HEK293 (cell line): Measurements from ENCODE around the gene LDLRAD4.

ENCODE experiments used
- CTCF ChIA-PET: fragments of 350-600 bp; formaldehyde crosslinking; extraction: SDS; loops from one replicate; lab custom pipeline; 2021; ENCODE audit warnings: antibody characterized with exemption; lab: Yijun Ruan, JAX
- POLR2A ChIA-PET: fragments of 300-600 bp; formaldehyde crosslinking; extraction: SDS; loops from one replicate; lab custom pipeline; 2020; ENCODE audit warnings: antibody characterized with exemption, inconsistent platforms; lab: Yijun Ruan, JAX
- H3K27ac ChIP-seq: fragments of 200-500 bp; sonication (Bioruptor generic); 2 replicates; pipeline ENCODE4 v1.5.1; 2014; ENCODE audit warnings: low read depth, low read length, control low read depth, inconsistent platforms; ENCODE audit errors: extremely low read depth
- H3K36me3 ChIP-seq, 2 experiments: fragments of 200-500 bp in 1 of 2; sonication (Bioruptor generic) in 1 of 2; 1 replicate in 1 of 2; 2 replicates in 1 of 2; pipeline ENCODE4 v1.5.1; 2014 to 2017; ENCODE audit warnings: inconsistent platforms in 2 of 2, low read length in 2 of 2; ENCODE audit not compliant: control insufficient read depth in 2 of 2, insufficient read depth in 1 of 2
- H3K4me1 ChIP-seq: fragments of 200-500 bp; sonication (Bioruptor generic); 2 replicates; pipeline ENCODE4 v1.5.1; 2014; ENCODE audit warnings: mild to moderate bottlenecking, low read length, inconsistent platforms; ENCODE audit not compliant: control insufficient read depth, insufficient read depth
- H3K4me3 ChIP-seq: 2 replicates; pipeline ENCODE4 v1.5.1; 2011; ENCODE audit warnings: low read depth, mild to moderate bottlenecking, control low read depth, low read length, moderate library complexity
- H3K9me3 ChIP-seq: fragments of 200-500 bp; sonication (Bioruptor generic); 2 replicates; pipeline ENCODE4 v1.5.1; 2014; ENCODE audit warnings: low read depth, low read length, inconsistent platforms; ENCODE audit not compliant: control insufficient read depth, insufficient read depth
- HOXD13 ChIP-seq: sonication (generic); formaldehyde crosslinking; IDR thresholded peaks from 2 replicates; pipeline ENCODE4 v1.8.0; 2022; ENCODE audit warnings: missing genetic modification reagents, borderline replicate concordance
- KLF16 ChIP-seq: fragments of 450-650 bp; formaldehyde crosslinking; IDR thresholded peaks from 2 replicates; pipeline ENCODE4 v1.5.1; 2017; ENCODE audit warnings: missing biosample characterization, missing genetic modification characterization
- OVOL3 ChIP-seq: fragments of 450-650 bp; formaldehyde crosslinking; IDR thresholded peaks from 2 replicates; pipeline ENCODE4 v1.5.1; 2016; ENCODE audit warnings: missing biosample characterization, missing genetic modification characterization
- REPIN1 ChIP-seq: fragments of 450-650 bp; formaldehyde crosslinking; IDR thresholded peaks from 2 replicates; pipeline ENCODE4 v1.5.1; 2017; ENCODE audit warnings: missing biosample characterization, missing genetic modification characterization, low read depth
- SCRT2 ChIP-seq: fragments of 450-650 bp; formaldehyde crosslinking; IDR thresholded peaks from 2 replicates; pipeline ENCODE4 v1.5.1; 2016; ENCODE audit warnings: missing biosample characterization, missing genetic modification characterization
- TCF7L2 ChIP-seq: IDR thresholded peaks from 2 replicates; pipeline ENCODE4 v1.6.1; 2011; ENCODE audit warnings: low read depth, mild to moderate bottlenecking, inconsistent platforms, low read length, moderate library complexity, borderline replicate concordance
- ZNF121 ChIP-seq: fragments of 450-650 bp; formaldehyde crosslinking; IDR thresholded peaks from 2 replicates; pipeline ENCODE4 v1.5.1; 2016; ENCODE audit warnings: missing biosample characterization, missing genetic modification characterization
- ZNF132 ChIP-seq: fragments of 450-650 bp; formaldehyde crosslinking; IDR thresholded peaks from 2 replicates; pipeline ENCODE4 v1.5.1; 2017; ENCODE audit warnings: missing biosample characterization, missing genetic modification characterization, borderline replicate concordance
- ZNF133 ChIP-seq: fragments of 450-650 bp; formaldehyde crosslinking; IDR thresholded peaks from 2 replicates; pipeline ENCODE4 v1.5.1; 2016; ENCODE audit warnings: missing biosample characterization, missing genetic modification characterization
- ZNF19 ChIP-seq: fragments of 450-650 bp; formaldehyde crosslinking; IDR thresholded peaks from 2 replicates; pipeline ENCODE4; 2016; ENCODE audit warnings: missing biosample characterization, missing genetic modification characterization, low read depth
- ZNF239 ChIP-seq: fragments of 450-650 bp; formaldehyde crosslinking; IDR thresholded peaks from 2 replicates; pipeline ENCODE4 v1.5.1; 2016; ENCODE audit warnings: missing biosample characterization, missing genetic modification characterization
- ZNF292 ChIP-seq: fragments of 450-650 bp; formaldehyde crosslinking; IDR thresholded peaks from 2 replicates; pipeline ENCODE4 v1.5.1; 2016; ENCODE audit warnings: low read depth, missing biosample characterization, missing genetic modification characterization, borderline replicate concordance
- ZNF394 ChIP-seq: fragments of 450-650 bp; formaldehyde crosslinking; IDR thresholded peaks from 2 replicates; pipeline ENCODE4 v1.5.1; 2016; ENCODE audit warnings: missing biosample characterization, missing genetic modification characterization, mild to moderate bottlenecking, moderate library complexity, borderline replicate concordance
- ZNF433 ChIP-seq: fragments of 450-650 bp; formaldehyde crosslinking; IDR thresholded peaks from 2 replicates; pipeline ENCODE4 v1.5.1; 2016; ENCODE audit warnings: missing biosample characterization, missing genetic modification characterization, low read depth
- ZNF48 ChIP-seq: fragments of 450-650 bp; formaldehyde crosslinking; IDR thresholded peaks from 2 replicates; pipeline ENCODE4 v1.5.1; 2016; ENCODE audit warnings: missing biosample characterization, missing genetic modification characterization
- ZNF521 ChIP-seq: fragments of 450-650 bp; formaldehyde crosslinking; IDR thresholded peaks from 2 replicates; pipeline ENCODE4 v1.5.1; 2017; ENCODE audit warnings: missing biosample characterization, mild to moderate bottlenecking, missing genetic modification characterization
- ZNF664 ChIP-seq: fragments of 450-650 bp; formaldehyde crosslinking; IDR thresholded peaks from 2 replicates; pipeline ENCODE4 v1.5.1; 2016; ENCODE audit warnings: missing biosample characterization, missing genetic modification characterization
- ZNF76 ChIP-seq: fragments of 450-650 bp; formaldehyde crosslinking; IDR thresholded peaks from 2 replicates; pipeline ENCODE4; 2016; ENCODE audit warnings: low read depth, missing biosample characterization, missing genetic modification characterization, borderline replicate concordance
- ZNF768 ChIP-seq: fragments of 450-650 bp; formaldehyde crosslinking; IDR thresholded peaks from 2 replicates; pipeline ENCODE4 v1.5.1; 2018; ENCODE audit warnings: missing biosample characterization, mild to moderate bottlenecking, missing genetic modification characterization
- TF ChIP-seq, protein P1 (sequence below): fragments of 450-650 bp; formaldehyde crosslinking; IDR thresholded peaks from 2 replicates; pipeline ENCODE4 v1.5.1; 2016; ENCODE audit warnings: missing biosample characterization, missing genetic modification characterization
- TF ChIP-seq, protein P2 (sequence below): fragments of 450-650 bp; formaldehyde crosslinking; IDR thresholded peaks from 2 replicates; pipeline ENCODE4 v1.5.1; 2016; ENCODE audit warnings: missing biosample characterization, missing genetic modification characterization
- TF ChIP-seq, protein P3 (sequence below): fragments of 450-650 bp; formaldehyde crosslinking; IDR thresholded peaks from 2 replicates; pipeline ENCODE4 v1.5.1; 2016; ENCODE audit warnings: missing biosample characterization, missing genetic modification characterization
- TF ChIP-seq, protein P4 (sequence below): fragments of 450-650 bp; formaldehyde crosslinking; IDR thresholded peaks from 2 replicates; pipeline ENCODE4 v1.5.1; 2016; ENCODE audit warnings: missing biosample characterization, missing genetic modification characterization

LDLRAD4 gene

DNA sequence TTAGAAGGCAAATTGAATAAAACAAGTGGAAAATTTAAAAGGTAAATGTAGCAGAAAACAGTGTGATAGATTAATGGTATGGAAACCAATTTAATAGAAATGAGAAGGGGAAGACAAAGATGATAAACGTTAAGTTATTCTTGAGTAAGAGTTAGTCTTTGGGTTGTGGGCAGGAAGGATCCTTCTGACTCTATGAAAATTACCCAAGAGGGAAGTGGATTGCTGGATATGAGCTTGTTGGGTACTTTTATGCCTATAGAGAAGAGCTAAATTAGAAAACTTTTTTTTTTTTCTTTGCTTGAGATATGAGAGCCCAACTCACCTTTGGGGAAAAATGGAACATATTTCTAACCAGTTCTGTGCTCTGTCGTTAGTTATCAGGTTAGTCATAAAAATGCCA lies 144.0 kb downstream of the LDLRAD4 start:
- POLR2A ChIA-PET, result no interaction called here
- H3K4me1 ChIP-seq, result no peaks in the 10 kb centered on the region
- H3K9me3 ChIP-seq, result no peaks in the 10 kb centered on the region
- CTCF ChIA-PET, result interaction anchor here (0.9 kb wide), 1 partner anchor 139 kb away, joined by 3 read pairs; no protein-coding TSS in a partner anchor
- no peaks in the 10 kb centered on the region for H3K36me3 ChIP-seq
- H3K4me3 ChIP-seq, result no peak overlapping the region
- no peak overlapping the region for H3K27ac ChIP-seq
- no peak for TF ChIP-seq SCRT2 (tag by site-specific recombination)
- no peak for TF ChIP-seq ZNF19 (tag by site-specific recombination)
- TF ChIP-seq OVOL3 (tag by site-specific recombination), result no peak
- TF ChIP-seq KLF16 (tag by site-specific recombination), result no peak
- TF ChIP-seq REPIN1 (tag by site-specific recombination), result no peak
- TF ChIP-seq ZNF768 (tag by site-specific recombination), result no peak

DNA sequence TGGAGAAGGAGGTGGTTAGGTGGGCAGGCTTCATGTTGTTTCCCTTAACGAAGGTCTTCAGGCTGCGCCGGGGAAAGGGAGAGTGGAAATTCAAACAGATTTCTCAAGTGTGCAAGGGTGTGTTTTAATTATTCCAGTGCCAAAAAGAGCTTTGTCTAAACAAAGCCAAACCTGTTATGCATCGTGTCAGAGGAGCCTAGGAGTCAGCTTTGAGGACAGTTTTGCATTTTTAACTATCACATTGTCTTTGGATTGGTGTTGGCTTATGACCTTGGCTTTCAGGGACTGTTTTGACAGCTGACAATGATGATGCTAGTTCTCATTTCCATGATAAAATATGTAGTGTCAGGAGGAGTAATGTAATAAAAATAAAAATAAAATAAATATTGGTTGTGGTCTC lies 144.8 kb downstream of the LDLRAD4 start:
- H3K4me3 ChIP-seq, result no peak overlapping the region
- POLR2A ChIA-PET, result no interaction called here
- no peaks in the 10 kb centered on the region for H3K9me3 ChIP-seq
- CTCF ChIA-PET, result no interaction called here
- H3K4me1 ChIP-seq, result no peaks in the 10 kb centered on the region
- H3K27ac ChIP-seq, result no peak overlapping the region
- no peaks in the 10 kb centered on the region for H3K36me3 ChIP-seq
- TF ChIP-seq ZNF76 (tag by site-specific recombination), result no peak
- TF ChIP-seq ZNF48 (tag by site-specific recombination), result no peak
- TF ChIP-seq ZNF292, result no peak
- TF ChIP-seq OVOL3 (tag by site-specific recombination), result no peak
- TF ChIP-seq TCF7L2, result no peak
- TF ChIP-seq, protein P1, sequence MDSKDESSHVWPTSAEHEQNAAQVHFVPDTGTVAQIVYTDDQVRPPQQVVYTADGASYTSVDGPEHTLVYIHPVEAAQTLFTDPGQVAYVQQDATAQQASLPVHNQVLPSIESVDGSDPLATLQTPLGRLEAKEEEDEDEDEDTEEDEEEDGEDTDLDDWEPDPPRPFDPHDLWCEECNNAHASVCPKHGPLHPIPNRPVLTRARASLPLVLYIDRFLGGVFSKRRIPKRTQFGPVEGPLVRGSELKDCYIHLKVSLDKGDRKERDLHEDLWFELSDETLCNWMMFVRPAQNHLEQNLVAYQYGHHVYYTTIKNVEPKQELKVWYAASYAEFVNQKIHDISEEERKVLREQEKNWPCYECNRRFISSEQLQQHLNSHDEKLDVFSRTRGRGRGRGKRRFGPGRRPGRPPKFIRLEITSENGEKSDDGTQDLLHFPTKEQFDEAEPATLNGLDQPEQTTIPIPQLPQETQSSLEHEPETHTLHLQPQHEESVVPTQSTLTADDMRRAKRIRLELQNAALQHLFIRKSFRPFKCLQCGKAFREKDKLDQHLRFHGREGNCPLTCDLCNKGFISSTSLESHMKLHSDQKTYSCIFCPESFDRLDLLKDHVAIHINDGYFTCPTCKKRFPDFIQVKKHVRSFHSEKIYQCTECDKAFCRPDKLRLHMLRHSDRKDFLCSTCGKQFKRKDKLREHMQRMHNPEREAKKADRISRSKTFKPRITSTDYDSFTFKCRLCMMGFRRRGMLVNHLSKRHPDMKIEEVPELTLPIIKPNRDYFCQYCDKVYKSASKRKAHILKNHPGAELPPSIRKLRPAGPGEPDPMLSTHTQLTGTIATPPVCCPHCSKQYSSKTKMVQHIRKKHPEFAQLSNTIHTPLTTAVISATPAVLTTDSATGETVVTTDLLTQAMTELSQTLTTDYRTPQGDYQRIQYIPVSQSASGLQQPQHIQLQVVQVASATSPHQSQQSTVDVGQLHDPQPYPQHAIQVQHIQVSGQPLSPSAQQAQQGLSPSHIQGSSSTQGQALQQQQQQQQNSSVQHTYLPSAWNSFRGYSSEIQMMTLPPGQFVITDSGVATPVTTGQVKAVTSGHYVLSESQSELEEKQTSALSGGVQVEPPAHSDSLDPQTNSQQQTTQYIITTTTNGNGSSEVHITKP (tag by site-specific recombination), result no peak
- TF ChIP-seq, protein P2, sequence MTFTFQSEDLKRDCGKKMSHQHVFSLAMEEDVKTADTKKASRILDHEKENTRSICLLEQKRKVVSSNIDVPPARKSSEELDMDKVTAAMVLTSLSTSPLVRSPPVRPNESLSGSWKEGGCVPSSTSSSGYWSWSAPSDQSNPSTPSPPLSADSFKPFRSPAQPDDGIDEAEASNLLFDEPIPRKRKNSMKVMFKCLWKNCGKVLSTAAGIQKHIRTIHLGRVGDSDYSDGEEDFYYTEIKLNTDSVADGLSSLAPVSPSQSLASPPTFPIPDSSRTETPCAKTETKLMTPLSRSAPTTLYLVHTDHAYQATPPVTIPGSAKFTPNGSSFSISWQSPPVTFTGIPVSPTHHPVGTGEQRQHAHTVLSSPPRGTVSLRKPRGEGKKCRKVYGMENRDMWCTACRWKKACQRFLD (tag by site-specific recombination), result no peak
- TF ChIP-seq ZNF121, result no peak
- TF ChIP-seq ZNF132 (tag by site-specific recombination), result no peak
- TF ChIP-seq ZNF394 (tag by site-specific recombination), result no peak
- no peak for TF ChIP-seq ZNF664 (tag by site-specific recombination)
- no peak for TF ChIP-seq ZNF133 (tag by site-specific recombination)
- no peak for TF ChIP-seq ZNF239 (tag by site-specific recombination)
- TF ChIP-seq, protein P3, sequence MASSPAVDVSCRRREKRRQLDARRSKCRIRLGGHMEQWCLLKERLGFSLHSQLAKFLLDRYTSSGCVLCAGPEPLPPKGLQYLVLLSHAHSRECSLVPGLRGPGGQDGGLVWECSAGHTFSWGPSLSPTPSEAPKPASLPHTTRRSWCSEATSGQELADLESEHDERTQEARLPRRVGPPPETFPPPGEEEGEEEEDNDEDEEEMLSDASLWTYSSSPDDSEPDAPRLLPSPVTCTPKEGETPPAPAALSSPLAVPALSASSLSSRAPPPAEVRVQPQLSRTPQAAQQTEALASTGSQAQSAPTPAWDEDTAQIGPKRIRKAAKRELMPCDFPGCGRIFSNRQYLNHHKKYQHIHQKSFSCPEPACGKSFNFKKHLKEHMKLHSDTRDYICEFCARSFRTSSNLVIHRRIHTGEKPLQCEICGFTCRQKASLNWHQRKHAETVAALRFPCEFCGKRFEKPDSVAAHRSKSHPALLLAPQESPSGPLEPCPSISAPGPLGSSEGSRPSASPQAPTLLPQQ (tag by site-specific recombination), result no peak
- no peak for TF ChIP-seq HOXD13 (CRISPR knock-in tag)
- no peak for TF ChIP-seq ZNF521 (tag by site-specific recombination)
- TF ChIP-seq ZNF433, result no peak
- TF ChIP-seq, protein P4, sequence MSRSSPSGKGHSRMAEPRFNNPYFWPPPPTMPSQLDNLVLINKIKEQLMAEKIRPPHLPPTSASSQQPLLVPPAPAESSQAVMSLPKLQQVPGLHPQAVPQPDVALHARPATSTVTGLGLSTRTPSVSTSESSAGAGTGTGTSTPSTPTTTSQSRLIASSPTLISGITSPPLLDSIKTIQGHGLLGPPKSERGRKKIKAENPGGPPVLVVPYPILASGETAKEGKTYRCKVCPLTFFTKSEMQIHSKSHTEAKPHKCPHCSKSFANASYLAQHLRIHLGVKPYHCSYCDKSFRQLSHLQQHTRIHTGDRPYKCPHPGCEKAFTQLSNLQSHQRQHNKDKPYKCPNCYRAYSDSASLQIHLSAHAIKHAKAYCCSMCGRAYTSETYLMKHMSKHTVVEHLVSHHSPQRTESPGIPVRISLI, result no peak
